HAP-1 (cell line): ENCODE data around the gene NHERF1.
A peak's percentile ranks its signal among the peaks of the same experiment; 100 is the strongest.

Experiments used
- DNase-seq, 2 experiments: peaks; one replicate each; pipeline ENCODE4 v3.0.0-alpha.2; 2016 to 2020; ENCODE audit warnings: low spot score in 2 of 2
- H3K27me3 ChIP-seq: fragments of 250-450 bp; sonication (Bioruptor Pico); 2 replicates; pipeline ENCODE4 v1.5.1; 2020; ENCODE audit warnings: low read depth, mild to moderate bottlenecking, moderate library complexity
- H3K36me3 ChIP-seq: fragments of 250-450 bp; sonication (Bioruptor Pico); replicated peaks from 2 replicates; pipeline ENCODE4 v1.5.1; 2020; ENCODE audit warnings: mild to moderate bottlenecking
- H3K4me1 ChIP-seq: fragments of 250-450 bp; sonication (Bioruptor Pico); 2 replicates; pipeline ENCODE4 v1.5.1; 2020; ENCODE audit warnings: mild to moderate bottlenecking
- H3K4me3 ChIP-seq: fragments of 250-450 bp; sonication (Bioruptor Pico); 2 replicates; pipeline ENCODE4 v1.5.1; 2020; ENCODE audit warnings: mild to moderate bottlenecking, moderate library complexity
- H3K9me3 ChIP-seq: fragments of 250-450 bp; sonication (Bioruptor Pico); 2 replicates; pipeline ENCODE4 v1.5.1; 2020; ENCODE audit warnings: mild to moderate bottlenecking, moderate library complexity
- in situ Hi-C: fragments of 300-500 bp; cut with MboI; formaldehyde crosslinking; loops from 3 replicates; pipeline ENCODE4 v1.14.3; 2020; ENCODE audit warnings: low sequenced_read_pairs, inconsistent platforms, mixed read lengths

The NHERF1 gene

GRCh38 chr17:74748529-74749278 is at the start of gene NHERF1:
Gene NHERF1 (plus strand): TSS chr17:74748628. CDS start chr17:74748847, 219 bp downstream.
- Histone ChIP-seq H3K4me3 (peak within 1 kb of the TSS; percentile 99), H3K9me3 (no peaks in the 10 kb centered on the region), H3K36me3 (peaks cover 4% of the 10 kb centered on the region; the same call in 1 of the 2 replicates), H3K4me1 (0 out of 2 replicates have a peak, but pooled peaks cover 4% of the 10 kb centered on the region), H3K27me3 (no peaks in the 10 kb centered on the region)
- in situ Hi-C loops: no loop called here
- DNase-seq: peak; percentile 87 to 94

- DNase-seq: no peak
- 0 out of 2 replicates have a peak, but pooled peaks cover 2% of the 10 kb centered on the region for H3K27me3 ChIP-seq
- no peaks in the 10 kb centered on the region for H3K36me3 ChIP-seq
- no peaks in the 10 kb centered on the region for H3K9me3 ChIP-seq
- in situ Hi-C loops: no loop called here
- H3K4me1 ChIP-seq: no peaks in the 10 kb centered on the region
- no peak overlapping the region for H3K4me3 ChIP-seq
Observed at GRCh38 chr17:74699236-74699635, 49.2 kb upstream of the NHERF1 start.

GRCh38 chr17:74702116-74702871 is 46.1 kb upstream of the NHERF1 start:
- Histone ChIP-seq H3K9me3 (no peaks in the 10 kb centered on the region), H3K27me3 (peaks cover 2% of the 10 kb centered on the region; the same call in 1 of the 2 replicates), H3K4me1 (no peaks in the 10 kb centered on the region), H3K36me3 (no peaks in the 10 kb centered on the region), H3K4me3 (no peak overlapping the region)
- no peak for DNase-seq
- in situ Hi-C loops: no loop called here

GRCh38 chr17:74703311-74703710 is 45.1 kb upstream of the NHERF1 start:
- no peaks in the 10 kb centered on the region for H3K36me3 ChIP-seq
- no peak overlapping the region for H3K4me3 ChIP-seq
- H3K27me3 ChIP-seq: no peaks in the 10 kb centered on the region; the same call in 1 of the 2 replicates
- no peaks in the 10 kb centered on the region; the same call in 1 of the 2 replicates for H3K4me1 ChIP-seq
- in situ Hi-C loops: no loop called here
- DNase-seq: no peak
- H3K9me3 ChIP-seq: no peaks in the 10 kb centered on the region

GRCh38 chr17:74704544-74704943 is 43.9 kb upstream of the NHERF1 start:
- Histone ChIP-seq H3K9me3 (no peaks in the 10 kb centered on the region), H3K36me3 (no peaks in the 10 kb centered on the region), H3K4me3 (no peak overlapping the region), H3K4me1 (no peaks in the 10 kb centered on the region; the same call in 1 of the 2 replicates), H3K27me3 (no peaks in the 10 kb centered on the region; the same call in 1 of the 2 replicates)
- in situ Hi-C loops: no loop called here
- DNase-seq: no peak

GRCh38 chr17:74711058-74711824 is 37.2 kb upstream of the NHERF1 start:
- peaks cover 5% of the 10 kb centered on the region; the same call in 1 of the 2 replicates for H3K27me3 ChIP-seq

GRCh38 chr17:74712301-74712700 is 36.1 kb upstream of the NHERF1 start:
- Histone ChIP-seq H3K36me3 (no peaks in the 10 kb centered on the region), H3K27me3 (peaks cover 5% of the 10 kb centered on the region; the same call in 1 of the 2 replicates), H3K4me1 (no peaks in the 10 kb centered on the region; the same call in 1 of the 2 replicates), H3K4me3 (no peak overlapping the region), H3K9me3 (no peaks in the 10 kb centered on the region)
- DNase-seq: no peak
- in situ Hi-C loops: no loop called here

More at GRCh38 chr17:74711058-74711824, 37.2 kb upstream of the NHERF1 start:
- Histone ChIP-seq H3K4me3 (no peak overlapping the region), H3K9me3 (no peaks in the 10 kb centered on the region), H3K36me3 (no peaks in the 10 kb centered on the region), H3K4me1 (no peaks in the 10 kb centered on the region; the same call in 1 of the 2 replicates)
- in situ Hi-C loops: no loop called here
- DNase-seq: no peak

GRCh38 chr17:74712756-74713155 is 35.7 kb upstream of the NHERF1 start, which contains the start of gene CD300LF:
Gene CD300LF (minus strand): TSS chr17:74712923. CDS start chr17:74712866, 57 bp downstream.
- Histone ChIP-seq H3K4me1 (no peaks in the 10 kb centered on the region; the same call in 1 of the 2 replicates), H3K4me3 (no peak within 1 kb of the TSS), H3K27me3 (peaks cover 5% of the 10 kb centered on the region; the same call in 1 of the 2 replicates), H3K36me3 (no peaks in the 10 kb centered on the region), H3K9me3 (no peaks in the 10 kb centered on the region)
- no peak for DNase-seq
- in situ Hi-C loops: no loop called here

GRCh38 chr17:74713171-74713755 is 35.2 kb upstream of the NHERF1 start:
- DNase-seq: no peak
- in situ Hi-C loops: no loop called here
- no peaks in the 10 kb centered on the region for H3K4me1 ChIP-seq
- no peaks in the 10 kb centered on the region for H3K36me3 ChIP-seq
- no peaks in the 10 kb centered on the region for H3K9me3 ChIP-seq
- H3K4me3 ChIP-seq: no peak overlapping the region
- peaks cover 5% of the 10 kb centered on the region; the same call in 1 of the 2 replicates for H3K27me3 ChIP-seq

- no peak overlapping the region for H3K4me3 ChIP-seq
- in situ Hi-C loops: no loop called here
- H3K27me3 ChIP-seq: peaks cover 5% of the 10 kb centered on the region; the same call in 1 of the 2 replicates
- no peak for DNase-seq
- H3K4me1 ChIP-seq: no peaks in the 10 kb centered on the region
- H3K9me3 ChIP-seq: no peaks in the 10 kb centered on the region
- H3K36me3 ChIP-seq: no peaks in the 10 kb centered on the region
Observed at GRCh38 chr17:74715144-74715543, 33.3 kb upstream of the NHERF1 start.

GRCh38 chr17:74720506-74720905 is 27.9 kb upstream of the NHERF1 start:
- DNase-seq: no peak
- H3K36me3 ChIP-seq: no peaks in the 10 kb centered on the region
- H3K4me1 ChIP-seq: no peaks in the 10 kb centered on the region
- no peaks in the 10 kb centered on the region; the same call in 1 of the 2 replicates for H3K27me3 ChIP-seq
- H3K4me3 ChIP-seq: no peak overlapping the region
- H3K9me3 ChIP-seq: no peaks in the 10 kb centered on the region
- in situ Hi-C loops: no loop called here

GRCh38 chr17:74722782-74723181 is 25.6 kb upstream of the NHERF1 start:
- Histone ChIP-seq H3K4me1 (no peaks in the 10 kb centered on the region), H3K9me3 (no peaks in the 10 kb centered on the region), H3K36me3 (no peaks in the 10 kb centered on the region), H3K4me3 (no peak overlapping the region), H3K27me3 (no peaks in the 10 kb centered on the region; the same call in 1 of the 2 replicates)
- in situ Hi-C loops: no loop called here
- DNase-seq: no peak

- no peaks in the 10 kb centered on the region for H3K27me3 ChIP-seq
- in situ Hi-C loops: no loop called here
- no peaks in the 10 kb centered on the region for H3K36me3 ChIP-seq
- H3K4me1 ChIP-seq: no peaks in the 10 kb centered on the region
- no peak for DNase-seq
- H3K4me3 ChIP-seq: no peak overlapping the region
- no peaks in the 10 kb centered on the region for H3K9me3 ChIP-seq
Observed at GRCh38 chr17:74723891-74724290, 24.5 kb upstream of the NHERF1 start.
